GM18499 (cell line): Measurements from ENCODE around the gene ZBTB18.
"Not testable (repeated sequence)": the region's sequence is repeated elsewhere in the genome, so short reads cannot be mapped to it uniquely, and the experiment has no call there.

Source experiments
- ATAC-seq: cut with Tn5 transposase; IDR thresholded peaks from one replicate; pipeline ENCODE4 v1.9.1; 2021; ENCODE audit warnings: moderate number of reproducible peaks; ENCODE audit not compliant: insufficient read depth, unreplicated experiment

ZBTB18 gene

GRCh38 chr1:244050835-244051444 is at the start of gene ZBTB18:
Gene ZBTB18, plus strand, starts transcription at chr1:244051283. Its CDS starts 149 bp downstream, at chr1:244051432.
- ATAC-seq: no peak

- no peak for ATAC-seq
Measured at GRCh38 chr1:244002721-244003120, 48.4 kb upstream of the ZBTB18 start.

DNA sequence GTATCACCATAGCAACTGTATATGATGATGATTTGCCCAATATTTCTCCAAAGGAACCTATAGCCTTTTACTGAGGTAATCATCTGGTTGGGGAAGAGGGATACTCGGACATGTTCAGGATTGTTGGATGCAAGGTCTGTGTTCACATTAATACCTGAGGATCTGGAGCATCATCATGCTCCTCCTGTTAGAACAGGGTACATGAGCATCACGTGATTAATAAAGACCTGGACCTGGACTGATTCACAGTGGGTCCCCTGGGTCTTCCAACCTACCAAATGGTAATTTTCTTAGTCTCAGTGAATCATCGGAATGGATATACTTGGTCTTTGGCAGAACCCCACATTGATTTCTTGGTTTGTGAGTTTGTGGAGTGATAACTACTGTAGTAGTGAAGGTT is 45.6 kb upstream of the ZBTB18 start:
- ATAC-seq: no peak

DNA sequence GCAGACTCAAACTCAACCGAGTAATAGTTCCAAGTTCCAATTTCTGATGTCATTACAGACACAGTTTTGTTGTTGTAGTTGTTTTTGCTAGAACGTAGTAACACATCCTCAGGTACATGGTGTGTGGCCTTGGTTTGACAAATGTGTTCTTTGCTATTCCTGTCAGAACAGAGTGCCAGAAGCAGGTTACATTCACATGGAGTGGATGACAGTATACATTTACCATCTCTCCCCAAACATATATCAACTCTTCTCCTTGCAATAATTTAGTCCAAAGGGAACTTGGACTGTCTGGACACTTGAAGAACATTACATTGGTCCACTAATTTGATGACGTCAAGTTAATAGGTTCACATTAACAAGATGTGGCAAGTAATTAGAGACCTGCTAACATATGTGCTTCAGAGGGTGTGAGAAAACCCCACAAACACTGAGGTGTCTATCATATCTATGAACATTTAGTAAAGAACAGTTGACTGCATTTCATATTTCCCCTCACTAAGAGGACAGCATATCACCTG is 44.6 kb upstream of the ZBTB18 start:
- ATAC-seq: no peak

- no peak for ATAC-seq
Measured at GRCh38 chr1:244006961-244007360, 44.1 kb upstream of the ZBTB18 start.

- no peak for ATAC-seq
Measured at GRCh38 chr1:244010191-244010590, 40.9 kb upstream of the ZBTB18 start.

GRCh38 chr1:244010703-244011123 is 40.4 kb upstream of the ZBTB18 start:
- ATAC-seq: no peak

DNA sequence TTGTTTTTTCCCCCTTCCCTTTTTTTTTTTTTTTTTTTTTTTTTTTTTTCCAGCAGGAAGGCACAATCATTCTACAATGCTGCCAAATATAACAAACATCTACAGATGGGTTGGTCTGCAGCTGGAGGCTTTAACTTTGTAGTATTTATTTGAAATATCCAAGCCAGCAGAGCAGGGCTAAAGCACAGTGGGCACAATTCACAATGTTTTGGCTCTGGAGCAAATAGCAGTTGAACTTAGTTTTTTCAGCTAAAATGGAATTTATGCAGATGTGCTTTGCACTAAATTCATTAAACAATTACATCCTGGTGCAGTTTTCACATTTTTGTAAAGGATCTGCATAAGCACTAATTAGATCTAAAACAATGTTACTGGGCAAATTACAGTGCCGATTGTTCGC is 39.8 kb upstream of the ZBTB18 start:
- ATAC-seq: no peak

- ATAC-seq: no peak
Measured at GRCh38 chr1:244011786-244012185, 39.3 kb upstream of the ZBTB18 start.

GRCh38 chr1:244012202-244012601 is 38.9 kb upstream of the ZBTB18 start:
- ATAC-seq: no peak

- no peak for ATAC-seq
Measured at GRCh38 chr1:244013100-244013499, 38.0 kb upstream of the ZBTB18 start.

- not testable (repeated sequence) for ATAC-seq
Measured at GRCh38 chr1:244014862-244015261, 36.2 kb upstream of the ZBTB18 start.

DNA sequence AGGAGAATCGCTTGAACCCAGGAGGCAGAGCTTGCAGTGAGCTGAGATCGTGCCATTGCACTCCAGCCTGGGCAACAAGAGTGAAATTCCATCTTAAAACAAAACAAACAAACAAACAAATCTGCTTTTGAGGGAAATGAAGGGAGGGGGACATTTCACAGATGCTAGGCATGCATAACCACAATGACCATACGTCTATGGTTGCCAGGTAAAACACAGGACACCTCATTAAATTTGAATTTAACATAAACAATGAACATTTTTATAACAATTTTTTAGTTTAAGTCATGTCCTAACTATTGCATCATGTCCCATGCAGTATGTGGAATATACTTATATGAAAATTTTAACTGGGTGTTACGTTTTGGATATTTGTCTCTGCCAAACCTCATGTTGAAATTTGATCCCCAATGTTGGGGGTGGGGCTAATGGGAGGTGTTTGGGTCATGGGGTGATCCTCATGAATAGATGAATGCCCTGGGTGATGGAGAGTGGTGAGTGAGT is 31.0 kb upstream of the ZBTB18 start:
- ATAC-seq: no peak

- no peak for ATAC-seq
Measured at GRCh38 chr1:244021427-244021826, 29.7 kb upstream of the ZBTB18 start.

DNA sequence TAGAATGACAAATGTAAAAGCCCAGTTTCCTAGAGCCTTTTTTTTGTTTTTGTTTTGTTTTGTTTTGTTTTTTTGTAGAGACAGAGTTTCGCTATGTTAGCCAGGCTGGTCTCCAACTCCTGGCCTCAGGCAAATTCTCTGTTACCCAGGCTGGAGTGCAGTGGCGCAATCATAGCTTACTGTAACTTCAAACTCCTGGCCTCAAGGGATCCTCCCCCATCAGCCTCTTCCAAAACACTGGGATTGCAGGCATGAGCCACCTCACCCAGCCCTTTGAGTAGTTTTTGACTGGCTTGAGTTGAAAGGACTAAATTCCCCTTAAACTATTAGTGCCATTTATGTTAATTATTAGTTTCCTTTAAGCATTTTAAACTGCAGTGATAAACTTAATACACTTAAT is 28.8 kb upstream of the ZBTB18 start:
- no peak for ATAC-seq

DNA sequence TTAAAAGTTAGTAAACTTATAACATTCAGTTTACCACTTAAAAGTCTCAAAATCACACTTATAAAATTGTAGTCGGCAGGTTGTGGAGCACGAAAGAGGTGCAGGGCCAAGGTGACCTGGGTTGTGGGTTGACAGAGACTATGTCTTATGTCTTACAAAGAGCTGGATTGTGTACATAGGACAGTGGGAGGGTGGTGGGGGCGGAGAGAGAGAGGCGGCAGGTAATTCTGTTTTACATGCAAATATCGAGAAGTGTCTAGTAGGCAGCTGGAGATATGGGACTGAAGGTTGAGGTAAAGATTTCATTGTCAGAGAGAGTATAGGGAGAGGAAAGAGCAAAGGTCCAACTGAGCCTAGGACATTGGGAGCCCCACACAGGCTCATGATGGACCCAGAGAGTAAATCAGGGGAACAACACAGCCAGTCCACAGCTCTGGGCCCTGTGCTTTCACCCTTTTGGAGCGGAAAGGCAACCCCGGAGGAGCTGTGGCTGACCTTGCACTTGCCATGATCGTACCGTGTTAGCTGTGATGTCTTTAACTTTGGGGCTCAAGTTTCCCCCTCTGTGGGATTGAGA is 28.1 kb upstream of the ZBTB18 start:
- ATAC-seq: no peak

DNA sequence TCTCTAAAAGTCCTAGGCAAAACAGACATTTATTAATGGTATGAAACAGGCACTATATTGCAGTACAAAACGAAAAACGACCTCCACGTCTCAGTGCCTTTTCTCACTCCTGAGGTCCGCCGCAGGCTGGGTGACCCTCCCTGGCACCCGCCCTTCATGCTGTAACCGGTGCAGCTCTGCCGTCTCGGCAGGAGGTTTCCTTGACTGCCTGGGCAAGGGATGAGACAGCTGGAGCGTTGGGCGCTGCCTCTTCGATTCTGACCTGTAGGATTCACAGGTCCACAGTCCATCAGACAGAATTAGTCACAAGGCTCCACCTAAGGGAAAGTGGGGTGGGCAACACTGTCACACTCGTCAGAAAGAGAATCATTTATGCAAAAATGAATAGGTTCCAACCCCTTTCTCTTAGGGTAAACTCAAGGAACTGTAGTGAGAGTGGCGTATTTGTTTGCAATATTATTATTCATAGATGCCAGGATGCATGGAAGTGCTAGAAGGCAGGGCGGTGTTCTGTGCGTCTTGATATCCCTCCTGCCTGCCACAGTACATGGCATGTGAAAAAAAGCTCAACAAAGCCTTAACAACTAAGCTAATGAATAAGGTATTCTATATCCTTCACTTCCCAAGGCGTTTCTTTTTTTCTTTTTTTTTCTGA is 23.5 kb upstream of the ZBTB18 start:
- ATAC-seq: no peak

DNA sequence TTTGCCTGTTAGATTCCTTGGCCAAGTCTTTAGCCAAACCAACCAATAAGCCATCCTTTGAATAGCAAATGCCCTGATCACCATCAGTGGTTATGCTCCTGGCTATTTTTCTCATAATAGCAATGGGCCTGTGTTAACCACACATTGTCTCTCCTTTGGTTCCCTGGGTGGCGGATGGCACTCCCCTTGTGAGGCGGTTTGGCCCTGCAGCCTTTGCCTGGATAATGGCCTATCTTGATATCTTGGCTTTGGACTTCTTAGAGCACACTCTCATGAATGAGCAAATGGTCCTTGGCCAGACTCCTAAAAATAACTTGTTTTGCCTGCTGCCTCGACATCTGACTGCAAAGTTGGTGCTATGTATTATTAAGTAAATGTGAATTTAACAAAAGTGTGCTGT is 22.4 kb upstream of the ZBTB18 start:
- ATAC-seq: no peak

- ATAC-seq: no peak
Measured at GRCh38 chr1:244029124-244029523, 22.0 kb upstream of the ZBTB18 start.

DNA sequence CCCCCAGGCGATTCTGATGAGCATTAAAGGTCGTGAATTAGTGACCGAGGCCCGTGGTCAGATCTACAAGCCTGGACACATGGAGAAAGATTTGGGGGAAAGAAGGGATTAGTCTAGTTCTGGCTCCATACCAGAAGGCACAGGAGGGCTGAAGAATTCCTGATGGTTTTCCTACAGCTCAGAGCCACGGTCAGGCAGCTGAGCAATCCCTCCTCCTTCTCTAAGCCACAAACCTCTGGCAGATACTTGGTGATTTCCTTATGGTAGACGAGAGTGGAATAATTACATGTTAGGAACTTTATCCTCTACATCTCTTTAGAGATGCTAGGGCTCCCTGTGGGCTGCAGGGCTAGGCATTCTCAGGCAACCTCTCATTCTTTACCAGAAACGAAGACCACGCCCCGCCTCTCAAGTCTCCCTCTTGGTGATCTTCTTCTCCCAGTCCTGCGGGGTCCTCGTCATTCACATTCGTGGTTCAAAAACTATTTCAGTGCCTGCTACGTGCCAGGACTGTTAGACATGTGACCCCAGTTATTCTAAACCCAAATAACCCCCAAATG is 20.5 kb upstream of the ZBTB18 start:
- no peak for ATAC-seq

- ATAC-seq: no peak
Measured at GRCh38 chr1:244035358-244035757, 15.7 kb upstream of the ZBTB18 start.
